Measurements from ENCODE around the gene ZNF488.

Gene ZNF488

DNA sequence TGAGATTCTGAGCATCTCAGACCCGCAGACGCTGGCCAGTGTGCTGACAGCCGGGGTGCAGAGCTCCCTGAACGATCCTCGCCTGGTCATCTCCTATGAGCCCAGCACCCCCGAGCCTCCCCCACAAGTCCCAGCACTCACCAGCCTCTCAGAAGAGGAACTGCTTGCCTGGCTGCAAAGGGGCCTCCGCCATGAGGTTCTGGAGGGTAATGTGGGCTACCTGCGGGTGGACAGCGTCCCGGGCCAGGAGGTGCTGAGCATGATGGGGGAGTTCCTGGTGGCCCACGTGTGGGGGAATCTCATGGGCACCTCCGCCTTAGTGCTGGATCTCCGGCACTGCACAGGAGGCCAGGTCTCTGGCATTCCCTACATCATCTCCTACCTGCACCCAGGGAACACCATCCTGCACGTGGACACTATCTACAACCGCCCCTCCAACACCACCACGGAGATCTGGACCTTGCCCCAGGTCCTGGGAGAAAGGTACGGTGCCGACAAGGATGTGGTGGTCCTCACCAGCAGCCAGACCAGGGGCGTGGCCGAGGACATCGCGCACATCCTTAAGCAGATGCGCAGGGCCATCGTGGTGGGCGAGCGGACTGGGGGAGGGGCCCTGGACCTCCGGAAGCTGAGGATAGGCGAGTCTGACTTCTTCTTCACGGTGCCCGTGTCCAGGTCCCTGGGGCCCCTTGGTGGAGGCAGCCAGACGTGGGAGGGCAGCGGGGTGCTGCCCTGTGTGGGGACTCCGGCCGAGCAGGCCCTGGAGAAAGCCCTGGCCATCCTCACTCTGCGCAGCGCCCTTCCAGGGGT, 35.2 kb downstream of the ZNF488 start:
- ATAC-seq (no peak), DNase-seq (no peak)

DNA sequence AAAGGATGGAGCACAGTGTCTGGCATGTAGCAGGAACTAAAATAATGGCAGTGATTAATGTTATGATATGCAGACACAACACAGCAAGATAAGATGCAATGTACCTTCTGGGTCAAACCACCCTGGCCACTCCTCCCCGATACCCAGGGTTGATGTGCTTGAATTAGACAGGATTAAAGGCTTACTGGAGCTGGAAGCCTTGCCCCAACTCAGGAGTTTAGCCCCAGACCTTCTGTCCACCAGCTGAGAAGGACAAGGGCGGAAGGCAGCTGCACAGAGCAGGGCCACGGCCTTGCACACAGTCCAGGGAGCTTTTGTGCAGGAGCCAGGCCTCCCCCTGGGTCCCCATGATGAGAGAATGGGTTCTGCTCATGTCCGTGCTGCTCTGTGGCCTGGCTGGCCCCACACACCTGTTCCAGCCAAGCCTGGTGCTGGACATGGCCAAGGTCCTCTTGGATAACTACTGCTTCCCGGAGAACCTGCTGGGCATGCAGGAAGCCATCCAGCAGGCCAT, 35.9 kb downstream of the ZNF488 start, which contains the start of gene RBP3:
RBP3 (plus strand) TSS at position 226 of the 514 bp plus-strand sequence; CDS start at position 348, 122 bp downstream.
- DNase-seq (no peak), ATAC-seq (no peak)

DNA sequence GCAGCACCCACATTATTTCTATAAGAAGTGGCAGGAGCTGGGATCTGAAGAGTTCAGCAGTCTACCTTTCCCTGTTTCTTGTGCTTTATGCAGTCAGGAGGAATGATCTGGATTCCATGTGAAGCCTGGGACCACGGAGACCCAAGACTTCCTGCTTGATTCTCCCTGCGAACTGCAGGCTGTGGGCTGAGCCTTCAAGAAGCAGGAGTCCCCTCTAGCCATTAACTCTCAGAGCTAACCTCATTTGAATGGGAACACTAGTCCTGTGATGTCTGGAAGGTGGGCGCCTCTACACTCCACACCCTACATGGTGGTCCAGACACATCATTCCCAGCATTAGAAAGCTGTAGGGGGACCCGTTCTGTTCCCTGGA, 36.8 kb downstream of the ZNF488 start:
- DNase-seq = no peak
- ATAC-seq = no peak

DNA sequence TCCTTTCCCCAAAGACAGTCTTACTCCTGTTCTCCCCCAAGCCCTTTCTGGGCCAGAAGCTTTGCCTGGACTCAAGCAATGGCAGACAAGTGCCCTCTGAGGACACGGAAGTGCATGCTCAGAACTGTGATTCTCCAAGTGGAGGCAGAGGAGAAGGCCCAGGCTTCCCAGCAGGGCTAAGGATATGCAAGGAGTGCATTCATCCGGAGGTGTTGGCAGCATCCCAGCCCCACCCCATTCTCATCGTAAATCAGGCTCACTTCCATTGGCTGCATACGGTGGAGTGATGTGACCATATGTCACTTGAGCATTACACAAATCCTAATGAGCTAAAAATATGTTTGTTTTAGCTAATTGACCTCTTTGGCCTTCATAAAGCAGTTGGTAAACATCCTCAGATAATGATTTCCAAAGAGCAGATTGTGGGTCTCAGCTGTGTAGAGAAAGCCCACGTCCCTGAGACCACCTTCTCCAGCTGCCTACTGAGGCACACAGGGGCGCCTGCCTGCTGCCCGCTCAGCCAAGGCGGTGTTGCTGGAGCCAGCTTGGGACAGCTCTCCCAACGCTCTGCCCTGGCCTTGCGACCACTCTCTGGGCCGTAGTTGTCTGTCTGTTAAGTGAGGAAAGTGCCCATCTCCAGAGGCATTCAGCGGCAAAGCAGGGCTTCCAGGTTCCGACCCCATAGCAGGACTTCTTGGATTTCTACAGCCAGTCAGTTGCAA, 37.4 kb downstream of the ZNF488 start:
- DNase-seq (no peak), ATAC-seq (no peak)

DNA sequence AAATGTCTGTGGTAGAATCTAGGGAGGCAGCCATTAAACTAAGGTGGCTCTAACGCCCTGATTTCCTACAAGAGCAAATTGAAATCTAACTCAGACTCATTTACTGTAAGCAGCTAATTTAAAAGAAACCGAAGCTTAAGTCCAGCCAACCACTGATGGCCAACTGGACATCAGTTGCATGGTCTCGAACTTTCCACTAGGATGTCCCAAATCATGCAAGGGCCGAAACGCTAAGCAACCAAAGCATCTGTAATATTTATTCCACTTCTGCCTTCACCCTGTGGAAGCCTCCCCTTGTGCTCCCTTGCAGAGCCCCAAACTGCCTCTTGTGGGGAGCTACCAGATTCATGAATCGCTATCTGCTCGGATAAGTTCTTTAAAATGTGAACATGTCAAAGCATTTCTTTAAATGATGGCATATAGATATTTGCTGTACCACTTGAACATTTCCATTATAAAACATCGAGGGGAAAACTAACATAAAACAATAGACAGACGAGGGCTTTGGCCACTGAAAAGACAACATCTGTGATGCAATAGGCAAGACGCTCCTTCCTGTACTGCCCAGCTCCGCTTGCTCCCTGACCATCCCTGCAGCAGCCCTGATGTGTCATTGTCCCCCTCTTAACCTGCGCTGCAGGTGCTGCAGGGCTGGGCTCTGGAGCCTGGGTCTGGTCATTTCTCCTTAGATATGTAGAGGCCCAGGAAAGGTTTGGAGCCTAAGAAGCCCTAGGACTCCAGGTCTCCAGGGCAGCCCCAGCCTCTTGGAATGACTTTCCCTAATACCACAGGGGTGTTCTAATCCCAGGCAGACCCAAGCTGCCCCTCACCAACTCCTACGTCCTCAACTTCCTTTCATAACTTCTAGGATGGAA, 38.9 kb downstream of the ZNF488 start:
- no peak for DNase-seq
- no peak for ATAC-seq

DNA sequence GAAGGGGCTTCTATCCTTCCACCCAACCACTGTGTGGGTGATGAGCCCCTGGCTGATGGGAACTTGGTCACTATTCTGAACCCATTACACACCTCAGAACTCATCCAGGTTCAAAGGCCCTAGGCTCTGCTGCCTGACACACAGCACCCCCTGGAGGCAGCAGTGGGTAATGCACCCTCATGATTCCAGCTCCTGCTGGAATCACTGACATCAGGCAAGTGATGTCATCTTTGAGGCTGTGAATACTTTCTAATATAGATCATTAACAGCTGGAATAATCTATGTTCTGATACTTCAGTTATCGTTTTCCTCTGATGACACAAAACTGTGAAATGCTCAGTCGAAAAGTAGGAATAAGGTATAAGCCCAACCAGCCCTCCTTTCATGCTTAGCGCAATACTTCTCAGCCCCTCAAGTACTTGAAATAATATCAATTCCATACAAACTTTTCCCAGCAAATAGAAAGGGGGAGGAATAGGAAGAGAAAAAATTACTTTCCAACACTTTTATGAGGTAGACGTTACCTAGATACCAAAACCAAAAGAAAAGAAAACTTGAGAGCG, 43.4 kb downstream of the ZNF488 start:
- DNase-seq (peak; percentile 79), ATAC-seq (peak; percentile 75)

DNA sequence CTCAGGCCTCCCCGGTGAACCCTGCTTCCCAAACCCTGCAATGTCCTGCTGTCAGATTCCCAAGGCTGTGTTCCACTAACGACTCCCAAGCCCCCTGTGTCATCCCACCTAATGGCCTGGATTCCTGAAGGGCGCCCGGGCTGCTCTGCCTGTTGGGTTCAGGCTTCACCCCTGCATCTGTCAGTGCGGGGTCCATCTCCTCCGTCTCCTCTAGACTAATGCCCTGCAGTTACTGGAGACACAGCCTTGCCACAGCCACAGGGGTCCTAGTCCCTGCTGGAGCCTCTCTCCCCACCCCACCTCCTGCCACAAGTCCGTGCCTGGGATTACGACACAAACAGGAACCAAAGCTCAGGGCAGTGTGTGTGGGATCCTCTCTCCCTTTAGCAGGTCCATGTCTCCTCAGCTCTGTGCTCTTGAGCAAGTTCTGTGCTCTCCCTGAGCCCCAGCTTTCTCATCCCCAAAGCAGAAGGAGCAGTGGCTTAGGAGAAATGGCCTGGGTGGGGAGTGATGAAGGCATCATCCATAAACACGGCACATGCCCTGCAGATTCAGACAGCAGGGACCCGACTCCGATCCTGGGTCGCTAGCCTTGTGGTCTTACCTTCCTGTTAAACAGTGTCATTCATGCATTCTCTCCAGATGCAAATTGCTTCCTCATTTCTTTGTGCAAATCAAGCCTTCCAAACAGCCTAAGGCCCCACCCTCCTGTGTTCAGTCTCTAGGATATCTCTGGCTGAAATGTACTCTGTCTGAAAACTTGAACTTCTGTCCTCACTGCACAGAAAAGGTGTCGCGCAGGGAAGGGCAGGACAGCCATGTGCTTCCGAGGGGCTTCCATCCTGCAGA, 44.1 kb downstream of the ZNF488 start:
- DNase-seq (no peak), ATAC-seq (no peak)

DNA sequence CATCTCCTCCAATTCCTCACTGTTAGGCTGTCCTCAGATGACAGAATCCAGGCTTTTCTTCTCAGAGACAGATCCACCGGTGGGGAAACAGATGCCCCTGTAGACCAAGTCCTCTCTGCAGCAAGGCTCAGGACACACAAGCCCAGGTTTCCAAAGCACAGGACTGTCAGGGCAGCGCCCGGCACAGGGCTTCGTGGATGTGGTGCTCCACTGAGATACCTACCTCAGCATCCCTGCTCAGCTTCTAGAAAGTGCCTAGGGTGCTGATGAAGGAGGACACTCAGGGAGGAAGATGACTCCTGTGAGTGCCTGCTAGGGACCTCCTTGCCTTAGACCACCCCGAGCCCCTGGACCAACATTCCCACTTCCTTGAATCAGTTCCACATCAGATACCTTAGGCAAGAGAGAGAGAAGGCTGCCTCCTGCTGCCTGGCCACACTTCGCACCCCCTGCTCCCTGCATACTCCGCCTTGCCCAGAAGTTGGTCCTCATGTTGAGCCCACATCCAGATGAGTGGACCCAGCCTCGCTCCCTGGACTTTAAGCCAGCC, 44.8 kb downstream of the ZNF488 start:
- ATAC-seq = no peak
- no peak for DNase-seq

DNA sequence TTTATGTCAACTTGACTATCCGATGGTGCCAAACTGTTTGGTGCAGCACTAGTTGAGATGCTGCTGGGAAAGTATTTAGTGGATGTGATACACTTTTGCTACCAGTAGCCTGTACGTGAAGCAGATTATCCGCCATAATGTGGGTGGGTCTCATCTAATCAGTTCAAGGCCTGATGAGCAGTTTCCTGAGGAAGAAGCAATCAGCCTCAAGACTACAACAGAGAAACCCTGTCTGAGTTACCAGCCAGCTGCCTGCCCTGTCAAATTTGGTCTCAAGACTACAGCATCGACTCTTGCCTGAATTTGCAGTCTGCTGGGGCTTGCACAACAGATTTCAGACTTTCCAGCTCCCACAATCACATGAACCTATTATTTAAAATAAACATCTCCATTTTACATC, 46.8 kb downstream of the ZNF488 start:
- ATAC-seq (no peak), DNase-seq (no peak)

DNA sequence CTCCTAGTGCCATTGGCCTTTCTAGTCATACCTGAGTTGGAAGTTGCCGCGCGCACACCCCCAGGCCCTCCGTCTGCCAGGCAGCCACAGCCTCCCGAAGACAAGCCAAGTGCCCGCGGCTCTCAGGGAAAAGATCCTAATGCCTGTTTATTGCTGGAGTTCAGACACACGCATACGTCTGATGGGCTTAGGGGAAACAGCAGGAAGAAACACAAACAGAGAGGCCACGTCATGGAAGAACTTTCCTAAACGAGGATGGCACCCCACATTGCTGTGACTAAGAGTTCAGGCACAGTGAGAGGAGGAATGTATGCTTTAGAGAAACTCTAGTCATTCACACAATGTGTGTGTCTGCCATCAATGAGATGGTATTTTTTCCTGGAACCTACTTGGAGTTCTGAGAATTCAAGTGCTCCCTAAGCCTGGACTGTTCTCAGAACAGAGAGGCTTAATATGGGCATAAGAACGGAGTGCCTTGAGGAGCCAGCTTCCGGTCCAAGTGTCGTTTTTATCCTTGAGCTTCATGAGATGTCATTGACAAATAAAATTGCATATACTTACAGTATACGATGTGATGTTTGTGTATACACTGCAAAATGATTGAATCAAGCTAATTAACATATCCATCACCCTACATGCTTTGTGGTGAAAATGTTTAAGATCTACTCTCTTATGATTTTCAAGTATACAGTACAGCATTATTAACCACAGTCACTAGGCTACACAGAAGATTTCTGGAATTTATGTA, 47.5 kb downstream of the ZNF488 start:
- ATAC-seq = no peak
- DNase-seq = no peak

DNA sequence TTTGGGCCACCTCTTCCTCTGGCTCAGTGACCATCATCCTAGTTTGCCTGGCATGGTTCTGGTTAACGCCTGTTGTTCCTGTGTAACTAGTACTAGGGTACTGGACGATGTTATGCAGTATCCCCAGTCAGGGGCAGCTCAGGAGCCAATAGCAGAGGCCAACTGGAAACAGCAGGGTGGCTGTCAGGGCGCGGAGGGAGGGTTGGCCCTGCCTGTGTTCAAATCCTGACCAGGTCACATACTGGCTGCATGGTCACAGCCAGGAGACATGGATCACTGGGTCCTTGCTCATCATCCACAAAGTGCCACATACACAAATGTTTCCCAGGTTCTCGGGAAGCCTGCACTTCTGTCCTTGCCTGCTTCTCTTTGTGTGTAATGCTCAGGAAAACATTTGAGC, 48.2 kb downstream of the ZNF488 start:
- no peak for ATAC-seq

DNA sequence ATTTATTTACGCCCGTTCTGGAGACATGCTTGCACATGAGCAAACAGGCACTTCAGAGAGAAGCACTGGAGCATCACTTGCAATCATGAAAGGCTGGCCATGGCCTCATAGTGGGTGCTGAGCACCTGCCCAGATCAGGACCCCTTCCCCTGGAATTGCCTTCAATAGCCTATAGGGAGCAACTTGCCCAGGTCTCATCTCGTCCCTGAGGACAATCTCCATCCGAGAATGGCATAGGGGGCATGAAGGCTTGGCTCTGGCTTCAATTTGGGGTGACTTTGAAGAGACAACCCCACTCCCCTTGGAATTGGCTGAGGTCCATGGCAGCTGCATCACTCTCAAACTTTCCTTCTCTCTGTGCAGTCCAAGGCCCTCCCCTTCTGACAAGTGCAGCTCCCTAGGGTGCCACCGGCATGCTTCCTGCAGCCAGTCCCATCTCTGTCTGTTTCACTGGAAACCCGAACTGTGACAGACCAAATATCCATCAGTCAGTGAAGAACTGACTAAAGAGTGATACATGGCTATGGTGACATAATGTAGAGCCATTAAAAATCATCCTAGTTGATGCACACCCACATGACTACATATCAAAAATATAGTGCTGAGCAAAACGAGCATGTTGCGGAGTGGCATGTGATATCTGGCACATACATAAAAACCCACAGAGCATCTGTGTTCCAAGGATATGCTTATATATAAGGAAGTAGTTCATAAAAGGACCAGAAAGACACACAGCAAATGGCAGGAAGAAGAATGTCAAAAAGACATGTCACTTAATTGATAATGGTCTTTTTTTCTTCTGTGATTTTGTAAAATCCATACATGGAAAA, 49.4 kb downstream of the ZNF488 start:
- DNase-seq = no peak
- ATAC-seq = no peak

More for the DNA sequence above, 48.2 kb downstream of the ZNF488 start:
- DNase-seq = no peak

DNA sequence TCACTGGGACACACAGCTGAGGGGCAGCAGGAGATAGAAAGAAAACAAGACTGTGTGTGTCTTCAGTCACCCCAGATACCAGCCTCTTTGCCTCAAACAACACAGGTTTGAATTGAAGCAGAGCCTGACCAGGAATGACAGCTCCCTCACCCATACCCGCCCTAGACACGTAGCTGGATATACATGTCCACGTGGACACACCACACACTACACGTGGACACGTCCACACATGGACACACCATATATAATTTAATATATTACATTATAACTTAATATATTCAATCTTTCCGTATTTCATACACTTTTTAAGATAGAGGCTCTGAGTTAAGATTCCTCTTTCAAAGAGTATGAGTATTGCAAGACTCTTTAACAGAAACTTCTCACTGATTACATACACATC, 50.6 kb downstream of the ZNF488 start:
- no peak for DNase-seq
- no peak for ATAC-seq

DNA sequence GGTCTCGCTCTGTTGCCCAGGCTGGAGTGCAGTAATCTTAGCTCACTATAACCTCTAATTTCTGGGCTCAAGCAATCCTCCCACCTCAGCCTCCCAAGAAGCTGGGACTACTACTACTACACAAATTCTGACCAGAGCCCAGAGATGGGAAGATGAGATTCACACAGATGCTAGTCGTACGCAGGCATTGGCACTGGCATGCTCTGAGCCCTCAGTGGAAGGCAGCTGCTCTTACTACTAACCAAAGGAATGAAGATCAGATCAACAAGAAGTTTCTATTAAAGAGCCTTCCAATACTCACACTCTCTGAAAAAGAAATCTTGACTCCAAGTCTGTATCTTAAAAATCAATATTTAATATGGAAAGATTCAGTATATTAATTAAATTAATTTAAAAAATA, 51.1 kb downstream of the ZNF488 start:
- ATAC-seq = no peak
- DNase-seq = no peak

DNA sequence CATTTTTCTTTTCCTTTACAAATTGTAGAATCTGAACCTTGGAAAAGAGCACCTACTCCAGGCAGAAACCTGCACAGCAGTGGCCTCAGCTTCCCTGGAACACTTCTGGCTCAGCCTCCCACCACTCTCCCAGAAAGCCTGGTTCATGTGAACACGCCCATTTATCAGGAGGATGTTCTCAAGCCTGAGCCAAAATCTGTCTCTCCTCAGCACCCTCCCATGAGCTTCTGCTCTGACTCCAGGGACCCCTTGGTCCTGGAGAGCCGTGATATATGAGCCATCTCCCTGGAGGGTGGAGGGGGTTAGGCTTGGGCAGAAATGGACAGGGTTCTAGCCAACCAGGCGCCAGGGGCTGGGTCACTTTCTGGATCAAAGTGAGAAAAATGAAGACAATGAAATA, 51.7 kb downstream of the ZNF488 start:
- DNase-seq (no peak), ATAC-seq (no peak)

DNA sequence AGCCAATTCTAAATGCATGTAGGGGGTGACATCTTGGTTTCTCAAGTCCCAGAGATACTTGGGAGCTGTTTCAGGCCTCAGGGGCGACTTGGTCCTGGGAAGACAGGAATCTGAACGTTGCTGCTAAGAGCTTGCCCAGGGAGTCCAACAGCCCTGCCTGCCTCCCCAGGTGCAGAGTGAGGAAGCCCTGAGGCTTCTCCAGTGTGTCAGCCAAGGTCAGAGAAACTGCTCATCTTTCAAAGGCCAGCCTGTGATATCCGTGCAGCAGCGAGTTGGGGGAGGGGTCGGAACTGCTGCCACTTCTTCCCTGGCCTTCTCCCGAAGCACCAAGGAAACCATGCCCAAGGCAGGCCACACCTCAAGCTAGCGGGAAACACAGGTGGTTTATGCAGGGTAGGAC, 52.1 kb downstream of the ZNF488 start:
- ATAC-seq (no peak), DNase-seq (no peak)

DNA sequence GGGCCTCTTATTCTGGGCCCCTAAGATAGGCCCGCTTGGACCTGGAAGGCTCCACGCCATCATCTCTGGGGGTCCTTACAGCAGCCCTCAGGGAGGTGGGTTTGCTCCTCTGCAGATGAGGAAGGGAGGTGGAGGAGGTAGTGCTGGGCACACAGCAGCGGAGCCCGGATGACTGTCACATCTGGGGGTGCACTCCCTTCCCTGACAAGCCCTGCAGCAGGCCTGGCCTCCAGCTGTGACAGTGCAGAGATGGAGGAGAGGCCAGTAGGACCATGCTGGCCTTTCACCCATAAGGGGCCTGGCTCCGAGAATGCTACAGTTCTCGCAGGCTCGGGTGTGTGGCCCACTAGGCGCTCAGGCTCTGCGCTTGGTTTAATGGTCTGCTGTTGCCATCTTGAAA, 52.6 kb downstream of the ZNF488 start:
- DNase-seq = no peak
- ATAC-seq = no peak

DNA sequence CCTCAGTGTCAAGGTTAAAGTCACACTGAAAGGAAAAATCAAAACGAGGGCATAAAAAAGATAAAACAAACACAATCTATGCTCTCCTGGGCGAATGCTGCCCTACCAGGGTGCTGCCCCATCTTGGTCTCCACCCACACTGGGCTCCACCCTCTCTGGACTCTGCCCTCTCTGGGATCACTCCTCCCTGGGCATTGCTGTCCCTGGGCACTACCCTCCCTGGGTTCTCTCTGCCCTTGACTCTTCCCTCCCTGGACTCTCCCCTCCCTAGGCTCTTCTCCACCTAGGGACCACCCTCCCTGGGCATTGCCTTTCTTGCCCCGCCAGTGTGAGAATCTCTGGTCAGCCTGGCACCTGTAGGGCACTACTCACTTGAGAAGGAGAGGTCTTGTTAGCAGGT, 53.3 kb downstream of the ZNF488 start:
- DNase-seq = no peak
- ATAC-seq = no peak

DNA sequence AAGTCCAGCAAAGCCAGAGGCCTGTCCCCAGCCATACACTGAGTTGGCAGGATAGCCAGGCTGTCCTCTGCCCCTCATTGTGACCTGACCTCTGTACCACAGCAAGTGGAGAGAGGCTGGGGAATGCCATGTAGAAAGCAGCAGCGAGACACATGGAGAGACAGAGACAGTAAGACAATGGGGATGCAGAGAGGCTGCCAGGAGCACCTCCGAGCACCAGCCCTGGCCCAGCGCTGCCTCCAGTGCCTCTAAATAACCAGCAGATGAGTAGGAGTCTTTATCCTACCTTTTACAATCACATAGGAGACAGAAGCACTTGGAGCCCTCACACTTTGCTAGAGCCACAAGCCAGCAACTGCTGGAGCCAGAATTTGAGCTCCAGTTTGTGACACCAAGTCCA, 53.7 kb downstream of the ZNF488 start:
- ATAC-seq = no peak
- no peak for DNase-seq
